NCI-H226 (cell line): ENCODE results near the gene PLD3.
"Not testable (repeated sequence)": the region's sequence is repeated elsewhere in the genome, so short reads cannot be mapped to it uniquely, and the experiment has no call there.

Experiments used
- DNase-seq: peaks from one replicate; pipeline ENCODE4 v3.0.0-alpha.2; 2015

The PLD3 gene

GRCh38 chr19:40365613-40366401, 17.3 kb downstream of the PLD3 start:
- peak; percentile 22 for DNase-seq

DNA sequence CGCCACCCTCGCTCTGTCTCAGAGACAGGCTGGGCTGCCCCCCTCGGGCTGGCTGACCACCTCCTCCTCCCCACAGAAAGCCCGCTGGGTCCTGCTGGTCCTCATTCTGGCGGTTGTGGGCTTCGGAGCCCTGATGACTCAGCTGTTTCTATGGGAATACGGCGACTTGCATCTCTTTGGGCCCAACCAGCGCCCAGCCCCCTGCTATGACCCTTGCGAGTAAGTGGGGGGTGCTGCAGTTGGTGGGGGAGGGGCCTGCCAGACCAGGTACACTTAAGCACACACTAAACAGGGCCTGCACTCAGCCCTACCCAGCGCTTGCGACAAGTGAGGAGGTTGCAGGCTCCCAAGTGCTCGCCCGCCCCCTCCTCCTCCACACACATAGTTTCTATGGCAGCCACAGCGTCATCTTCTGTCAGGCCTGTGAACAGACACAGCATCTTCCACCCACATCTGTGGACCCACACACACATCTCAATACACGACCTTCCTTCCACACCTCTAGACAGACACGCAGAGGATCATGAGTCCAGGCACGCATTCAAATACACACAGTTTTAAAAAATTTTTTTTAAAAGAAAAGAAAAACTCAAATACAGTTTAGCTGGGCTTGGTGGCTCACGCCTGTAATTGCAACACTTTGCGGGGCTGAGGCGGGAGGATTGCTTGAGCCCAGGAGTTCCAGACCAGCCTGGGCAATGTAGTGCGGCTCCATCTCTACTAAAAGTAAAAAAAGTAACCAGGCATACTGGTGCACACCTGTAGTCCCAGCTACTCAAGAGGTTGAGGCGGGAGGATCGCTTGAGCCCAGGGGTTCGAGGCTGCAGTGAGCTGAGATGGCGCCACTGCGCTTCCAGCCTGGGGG, 18.4 kb downstream of the PLD3 start:
- DNase-seq: no peak

- DNase-seq: no peak
These were observed 19.3 kb downstream of the PLD3 start for GRCh38 chr19:40367577-40368434.

DNA sequence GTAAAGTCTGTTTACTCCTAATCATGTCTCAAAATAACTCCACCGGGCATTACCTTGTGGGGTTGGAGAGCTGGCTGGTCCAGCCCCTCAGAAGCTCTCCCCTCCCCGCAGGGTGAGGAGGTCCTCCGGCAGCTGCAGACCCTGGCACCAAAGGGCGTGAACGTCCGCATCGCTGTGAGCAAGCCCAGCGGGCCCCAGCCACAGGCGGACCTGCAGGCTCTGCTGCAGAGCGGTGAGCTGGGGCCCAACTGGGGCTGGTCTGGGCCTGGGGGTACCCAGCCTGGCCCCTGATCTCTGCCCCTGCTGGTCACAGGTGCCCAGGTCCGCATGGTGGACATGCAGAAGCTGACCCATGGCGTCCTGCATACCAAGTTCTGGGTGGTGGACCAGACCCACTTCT, 21.3 kb downstream of the PLD3 start:
- no peak for DNase-seq

DNA sequence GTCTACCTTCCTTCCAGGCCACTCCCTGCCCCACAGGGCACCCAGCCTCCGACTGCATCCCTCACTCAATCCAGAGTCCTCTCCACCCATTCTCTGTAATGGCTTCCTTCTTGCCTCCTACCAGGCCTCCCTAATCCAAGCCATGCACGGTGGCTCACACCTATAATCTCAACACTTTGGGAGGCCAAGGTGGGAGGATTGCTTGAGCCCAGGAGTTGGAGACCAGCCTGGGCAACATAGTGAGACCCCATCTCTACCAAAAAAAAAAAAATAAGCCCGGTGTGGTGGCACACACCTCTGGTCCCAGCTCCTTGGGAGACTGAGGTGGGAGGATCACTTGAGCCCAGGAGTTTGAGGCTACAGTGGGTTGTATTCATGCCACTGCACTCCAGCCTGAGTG, 21.8 kb downstream of the PLD3 start:
- DNase-seq: not testable (repeated sequence)

- no peak for DNase-seq
These were observed 22.7 kb downstream of the PLD3 start for GRCh38 chr19:40370997-40371801.

DNA sequence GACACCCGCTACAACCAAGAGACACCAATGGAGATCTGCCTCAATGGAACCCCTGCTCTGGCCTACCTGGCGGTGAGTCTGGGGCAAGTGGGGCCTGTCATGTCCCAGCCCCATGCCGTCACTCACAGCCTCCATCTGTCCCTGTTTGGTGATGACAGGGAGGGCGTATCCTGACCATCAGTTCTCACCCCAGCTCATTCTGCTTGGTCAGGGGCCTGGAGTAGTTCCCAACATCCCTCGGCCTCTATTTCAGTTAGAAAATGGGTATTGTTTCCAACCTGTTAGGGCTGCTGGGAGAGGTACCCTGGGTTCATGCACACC, 23.3 kb downstream of the PLD3 start:
- DNase-seq: no peak

DNA sequence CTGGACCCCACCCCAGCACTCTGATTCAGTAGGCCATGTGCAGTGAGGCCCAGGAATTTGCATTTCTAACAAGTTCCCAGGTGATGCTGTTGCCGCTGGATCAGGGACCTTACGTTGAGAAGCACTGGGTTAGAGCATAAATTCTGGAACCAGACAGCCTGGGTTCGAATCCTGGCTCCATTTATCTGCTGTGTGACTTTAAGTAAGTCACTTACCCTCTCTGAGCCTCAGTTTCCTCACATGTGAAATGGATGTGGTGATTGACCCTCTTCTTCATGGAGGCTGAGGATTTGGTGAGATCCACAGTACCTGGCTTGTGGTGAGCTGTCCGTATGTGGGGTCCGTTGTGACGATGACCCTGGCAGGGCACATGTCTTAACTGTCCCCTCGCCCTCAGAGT, 25.6 kb downstream of the PLD3 start:
- DNase-seq: no peak

GRCh38 chr19:40376286-40376862, 27.9 kb downstream of the PLD3 start:
- DNase-seq: no peak

DNA sequence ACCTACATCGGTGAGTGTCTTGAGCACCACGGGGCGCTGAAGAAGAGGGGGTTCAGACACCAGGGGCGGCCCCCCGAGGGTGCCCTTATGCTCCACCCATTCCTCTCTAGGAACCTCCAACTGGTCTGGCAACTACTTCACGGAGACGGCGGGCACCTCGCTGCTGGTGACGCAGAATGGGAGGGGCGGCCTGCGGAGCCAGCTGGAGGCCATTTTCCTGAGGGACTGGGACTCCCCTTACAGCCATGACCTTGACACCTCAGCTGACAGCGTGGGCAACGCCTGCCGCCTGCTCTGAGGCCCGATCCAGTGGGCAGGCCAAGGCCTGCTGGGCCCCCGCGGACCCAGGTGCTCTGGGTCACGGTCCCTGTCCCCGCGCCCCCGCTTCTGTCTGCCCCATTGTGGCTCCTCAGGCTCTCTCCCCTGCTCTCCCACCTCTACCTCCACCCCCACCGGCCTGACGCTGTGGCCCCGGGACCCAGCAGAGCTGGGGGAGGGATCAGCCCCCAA, 29.4 kb downstream of the PLD3 start:
- DNase-seq: no peak

DNA sequence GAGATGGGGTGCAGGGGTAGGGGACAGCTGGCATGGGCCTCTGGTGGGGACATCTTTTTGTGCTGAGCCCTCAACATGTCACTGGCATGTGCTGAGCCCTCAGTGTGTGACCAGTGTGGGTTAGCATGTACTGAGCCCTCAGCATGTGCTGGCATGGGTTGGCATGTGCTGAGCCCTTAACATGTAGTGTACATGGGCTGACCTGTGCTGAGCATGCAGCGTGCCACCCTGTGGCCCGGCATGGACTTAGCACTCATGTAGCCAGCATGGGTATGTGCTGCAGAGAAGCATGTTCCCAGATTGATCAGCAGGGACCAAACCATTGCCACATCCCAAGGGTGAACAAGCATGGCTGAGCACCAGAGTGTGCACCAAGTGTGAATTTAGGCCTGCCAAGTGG, 30.0 kb downstream of the PLD3 start:
- no peak for DNase-seq

DNA sequence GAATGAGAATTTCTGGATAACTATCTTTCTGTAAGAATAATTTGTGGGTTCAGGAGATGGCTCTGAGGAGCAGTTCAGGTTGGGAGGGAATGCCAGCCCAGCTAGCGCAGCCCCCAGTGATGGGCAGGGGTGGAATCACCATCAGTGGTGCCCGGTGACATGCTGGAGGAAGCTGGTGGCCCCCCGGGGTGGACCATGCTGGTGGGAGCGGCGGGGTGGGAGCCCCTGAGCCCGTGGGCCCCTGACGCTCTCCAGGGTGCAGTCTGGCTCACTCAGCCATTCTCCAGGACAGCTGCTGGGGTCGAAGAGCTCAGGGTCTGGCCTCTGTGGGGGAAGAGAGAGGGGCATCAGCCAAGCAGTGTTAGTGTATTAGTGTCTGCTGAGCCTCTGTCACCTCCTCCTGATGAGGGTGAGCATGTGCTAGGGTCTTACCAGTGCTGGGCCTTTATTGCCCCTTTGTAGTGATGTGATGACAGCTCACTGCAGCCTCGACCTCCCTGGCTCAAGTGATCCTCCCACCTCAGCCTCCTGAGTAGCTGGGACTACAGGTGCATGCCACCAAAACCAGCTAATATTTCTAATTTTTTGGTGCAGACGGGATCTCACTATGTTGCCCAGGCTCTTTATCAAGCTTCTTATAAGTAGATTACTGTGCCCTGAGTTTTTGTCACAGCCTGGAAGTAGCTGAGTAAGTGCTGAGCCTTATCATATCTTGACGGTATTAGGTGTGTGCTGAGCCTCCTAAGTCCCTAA, 31.1 kb downstream of the PLD3 start:
- no peak for DNase-seq

DNA sequence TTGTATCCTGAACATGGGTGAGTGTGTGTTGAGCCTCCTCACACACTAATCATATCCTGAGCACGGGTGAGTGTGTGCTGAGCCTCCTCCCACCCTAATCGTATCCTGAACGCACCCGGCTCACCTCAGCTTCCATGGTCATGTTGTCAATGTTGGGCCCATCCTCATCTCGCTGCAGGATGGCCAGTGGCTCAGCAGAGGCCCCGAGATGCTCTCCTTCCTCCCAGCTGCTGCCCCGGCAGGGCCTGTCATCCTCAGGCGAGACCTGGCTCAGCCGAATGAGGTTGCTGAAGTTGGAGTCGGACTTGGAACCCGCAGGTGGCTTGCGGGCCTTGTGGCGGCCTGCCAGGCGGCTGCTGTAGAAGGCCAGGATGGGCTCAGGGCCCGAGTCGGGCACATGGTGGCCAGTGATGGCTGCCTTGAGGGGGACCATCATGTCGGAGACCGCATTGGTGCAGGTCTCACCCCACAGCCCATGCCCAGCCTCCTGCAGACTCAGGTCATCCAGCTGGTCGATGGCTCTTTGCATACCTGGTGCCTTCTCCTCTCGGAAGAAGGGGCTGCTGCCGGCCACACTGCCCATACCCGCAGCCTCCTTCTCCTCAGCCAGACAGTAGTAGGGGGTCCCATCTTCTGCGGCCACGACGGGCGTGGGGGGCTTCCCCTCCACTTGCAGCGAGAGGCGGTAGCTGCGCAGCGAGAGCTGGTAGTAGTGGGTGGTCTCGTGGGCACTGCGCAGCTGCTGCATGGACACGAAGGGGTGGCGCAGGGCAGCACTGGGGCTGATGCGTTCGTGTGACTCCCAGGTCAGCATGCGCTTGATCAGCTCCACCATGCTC, 31.9 kb downstream of the PLD3 start:
- DNase-seq: no peak

- DNase-seq: no peak
These were observed 32.8 kb downstream of the PLD3 start for GRCh38 chr19:40381321-40381720.

GRCh38 chr19:40383668-40384248, 35.3 kb downstream of the PLD3 start:
- DNase-seq: no peak

DNA sequence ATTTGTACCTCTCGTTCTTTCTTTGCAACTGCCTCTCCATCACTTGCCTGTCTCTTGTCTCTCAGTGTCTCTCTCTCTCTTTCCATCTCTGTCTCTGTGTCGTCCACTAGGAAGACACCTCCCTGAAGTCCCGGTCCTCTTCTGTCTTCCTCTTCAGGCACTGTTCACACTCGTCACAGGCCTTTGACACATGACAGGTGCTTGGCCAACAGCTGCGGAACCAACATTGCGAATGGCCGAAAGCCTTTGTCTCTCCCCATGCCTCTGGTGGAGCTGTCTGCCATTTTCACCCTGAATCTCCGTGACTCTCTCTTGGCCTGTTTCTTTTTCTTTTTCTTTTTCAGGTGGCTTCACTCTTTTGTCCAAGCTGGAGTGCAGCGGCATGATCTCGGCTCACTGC, 38.7 kb downstream of the PLD3 start:
- no peak for DNase-seq

GRCh38 chr19:40388481-40388880, 40.0 kb downstream of the PLD3 start:
- no peak for DNase-seq

GRCh38 chr19:40389404-40390083, 41.0 kb downstream of the PLD3 start:
- no peak for DNase-seq

- DNase-seq: no peak
These were observed 41.7 kb downstream of the PLD3 start, which contains the start of gene HIPK4 for GRCh38 chr19:40390084-40390742. Gene HIPK4 (minus strand): TSS chr19:40390181. CDS start chr19:40389902, 279 bp downstream.
